K562 (cell line): ENCODE measurements around the gene PRDM16. TPM values are rescaled to one million over a fixed set of nuclear protein-coding genes. Genes with fewer than 3 reads are reported as not detected.

ENCODE experiments used
- ATAC-seq: fragments of 200-7000 bp; cut with Tn5 transposase; 3 replicates; pipeline ENCODE4 v1.9.1; 2020; ENCODE audit warnings: moderate library complexity
- BruUV-seq: library from RNA; stranded (reverse); fragments of 400-500 nt; replicated peaks from 2 replicates; lab custom pipeline; 2021; lab: Mats Ljungman, UMichigan
- CTCF ChIA-PET: fragments of 300-600 bp; formaldehyde crosslinking; extraction: SDS; loops from one replicate; lab custom pipeline; 2021; ENCODE audit warnings: low intra/inter-chr PET ratio; lab: Yijun Ruan, JAX
- POLR2A ChIA-PET: fragments of 300-600, 350-650 bp; sonication (Branson Sonifier 250); formaldehyde crosslinking; extraction: SDS; loops from one replicate; lab custom pipeline; 2021; ENCODE audit warnings: antibody characterized with exemption, inconsistent platforms; lab: Yijun Ruan, JAX
- DNase-seq, 4 experiments: peaks; one replicate each; pipeline versions ENCODE4 v3.0.0 to v3.0.0-alpha.2; 2011 to 2018; ENCODE audit warnings: low spot score in 3 of 4, mixed read lengths in 3 of 4; ENCODE audit errors: extremely low read depth in 1 of 4
- FAIRE-seq: peaks from 2 replicates; lab custom pipeline; 2011; peaks lifted over from hg19 to GRCh38; lab: Jason Lieb, UNC
- H2AFZ ChIP-seq: 2 replicates; pipeline ENCODE4 v1.6.0; 2011; ENCODE audit warnings: low read depth, low read length, control low read depth, inconsistent platforms
- H3K27ac ChIP-seq: fragments of 200-600 bp; 3 replicates; pipeline ENCODE4 v1.8.0; 2011; ENCODE audit warnings: low read depth, mild to moderate bottlenecking, control low read depth, inconsistent platforms, low read length, moderate library complexity, mixed read lengths; ENCODE audit errors: extremely low read depth
- H3K27me3 ChIP-seq, 2 experiments: fragments of 300-600 bp in 1 of 2; 2 replicates in 1 of 2; 3 replicates in 1 of 2; pipeline versions ENCODE4 v1.6.0 to v1.8.0; 2011; ENCODE audit warnings: inconsistent platforms in 2 of 2, low read length in 2 of 2, mild to moderate bottlenecking in 1 of 2, mixed read lengths in 1 of 2, moderate library complexity in 1 of 2; ENCODE audit not compliant: control insufficient read depth in 2 of 2, insufficient read depth in 2 of 2
- H3K36me3 ChIP-seq: fragments of 300-600 bp; 3 replicates; pipeline ENCODE4 v1.8.0; 2011; ENCODE audit warnings: mild to moderate bottlenecking, low read length, inconsistent platforms; ENCODE audit not compliant: control insufficient read depth, insufficient read depth
- H3K4me1 ChIP-seq, 2 experiments: fragments of 200-600 bp in 1 of 2; replicated peaks in 1 of 2; 2 replicates in 1 of 2; 3 replicates in 1 of 2; pipeline versions ENCODE4 v1.5.1 to v1.8.0; 2011; ENCODE audit warnings: inconsistent platforms in 2 of 2, low read length in 2 of 2, mild to moderate bottlenecking in 1 of 2, mixed read lengths in 1 of 2, moderate library complexity in 1 of 2; ENCODE audit not compliant: control insufficient read depth in 2 of 2, insufficient read depth in 2 of 2
- H3K4me2 ChIP-seq: 2 replicates; pipeline ENCODE4 v1.6.1; 2011; ENCODE audit warnings: low read length, control low read depth, inconsistent platforms, mixed read lengths; ENCODE audit not compliant: insufficient read depth
- H3K4me3 ChIP-seq: fragments of 200-600 bp; sonication (generic), shearing (Covaris generic); 2 replicates; pipeline ENCODE4 v1.5.1; 2016; ENCODE audit warnings: control low read depth, inconsistent platforms
- H3K79me2 ChIP-seq: fragments of 200-600 bp; 3 replicates; pipeline ENCODE4 v1.8.0; 2011; ENCODE audit warnings: low read length, inconsistent platforms; ENCODE audit not compliant: control insufficient read depth, insufficient read depth
- H3K9ac ChIP-seq, 2 experiments: 2 replicates each; pipeline versions ENCODE4 v1.6.0 to v1.6.1; 2011; ENCODE audit warnings: low read depth in 2 of 2, low read length in 2 of 2, control low read depth in 1 of 2, inconsistent platforms in 1 of 2, mild to moderate bottlenecking in 1 of 2, mixed read lengths in 1 of 2; ENCODE audit not compliant: insufficient read depth in 1 of 2
- H3K9me1 ChIP-seq: one replicate; pipeline ENCODE4 v1.6.0; 2011; ENCODE audit warnings: inconsistent platforms, mild to moderate bottlenecking, low read length, moderate library complexity; ENCODE audit not compliant: control insufficient read depth, insufficient read depth
- H3K9me3 ChIP-seq: replicated peaks from 2 replicates; pipeline ENCODE4 v1.5.1; 2011; ENCODE audit warnings: low read depth, low read length, inconsistent platforms; ENCODE audit not compliant: control insufficient read depth, insufficient read depth
- H4K20me1 ChIP-seq: replicated peaks from 2 replicates; pipeline ENCODE4 v1.6.1; 2011; ENCODE audit warnings: low read length, inconsistent platforms, mixed read lengths; ENCODE audit not compliant: control insufficient read depth, insufficient read depth
- CBFA2T2 ChIP-seq: fragments of 450-650 bp; conservative IDR thresholded peaks from 2 replicates; pipeline ENCODE4 v1.6.1; 2017; ENCODE audit warnings: mild to moderate bottlenecking
- ELF4 ChIP-seq: fragments of 450-650 bp; formaldehyde crosslinking; IDR thresholded peaks from 2 replicates; pipeline ENCODE4 v1.4.0; 2022; ENCODE audit warnings: missing genetic modification characterization
- FOS ChIP-seq: IDR thresholded peaks from 3 replicates; pipeline ENCODE4 v1.6.1; 2011; ENCODE audit not compliant: insufficient read length; ENCODE audit errors: extremely low read depth
- HDAC2 ChIP-seq: fragments of 450-650 bp; IDR thresholded peaks from 2 replicates; pipeline ENCODE4 v1.6.1; 2016; ENCODE audit warnings: mild to moderate bottlenecking
- HMG20A ChIP-seq: fragments of 450-650 bp; formaldehyde crosslinking; conservative IDR thresholded peaks from 2 replicates; pipeline ENCODE4 v1.4.0; 2020; ENCODE audit warnings: mild to moderate bottlenecking, mixed read lengths
- IRF2 ChIP-seq: sonication (generic); formaldehyde crosslinking; IDR thresholded peaks from 2 replicates; pipeline ENCODE4 v1.8.1; 2022; ENCODE audit warnings: mild to moderate bottlenecking, missing genetic modification reagents
- KAT8 ChIP-seq: fragments of 450-650 bp; IDR thresholded peaks from 2 replicates; pipeline ENCODE4 v1.6.1; 2016; ENCODE audit warnings: low read depth, mild to moderate bottlenecking
- L3MBTL2 ChIP-seq: fragments of 450-650 bp; IDR thresholded peaks from 2 replicates; pipeline ENCODE4 v1.6.1; 2016; ENCODE audit warnings: mild to moderate bottlenecking, moderate library complexity
- MXI1 ChIP-seq: IDR thresholded peaks from 2 replicates; pipeline ENCODE4 v1.6.1; 2011; ENCODE audit warnings: low read depth, mild to moderate bottlenecking, improper control_type of control experiment, low read length
- SRSF9 ChIP-seq: fragments of 200-400 bp; formaldehyde crosslinking; IDR thresholded peaks from 2 replicates; pipeline ENCODE4 v1.6.1; 2017; ENCODE audit warnings: low read depth, low read length, borderline replicate concordance
- XRCC4 ChIP-seq: IDR thresholded peaks from one replicate; pipeline ENCODE4 v1.6.1; 2011; ENCODE audit not compliant: insufficient read depth, insufficient read length; ENCODE audit errors: extremely low read depth
- ZNF584 ChIP-seq: fragments of 200-800 bp; sonication (Bioruptor generic); IDR thresholded peaks from 2 replicates; pipeline ENCODE4 v1.6.1; 2016; ENCODE audit warnings: low read depth, mild to moderate bottlenecking, missing genetic modification characterization, missing compliant biosample characterization
- ZNF699 ChIP-seq: fragments of 250-450 bp; sonication (Bioruptor Pico); IDR thresholded peaks from 2 replicates; pipeline ENCODE4 v1.8.0; 2021; ENCODE audit warnings: mild to moderate bottlenecking, moderate library complexity; ENCODE audit not compliant: insufficient replicate concordance
- WGBS: fragments of 100-300 bp; shearing (Covaris generic); methylation state at CpG from one replicate; pipeline ENCODE4 v1.1.6; 2016; ENCODE audit warnings: low coverage, mixed read lengths; ENCODE audit not compliant: insufficient coverage; ENCODE audit errors: missing lambda C conversion rate; 5-methylcytosine and 5-hydroxymethylcytosine counted together
- in situ Hi-C: fragments of 300-500 bp; cut with MboI; formaldehyde crosslinking; loops from 4 replicates; pipeline ENCODE4 v1.15.0; 2018; ENCODE audit warnings: inconsistent platforms, mixed read lengths
- intact Hi-C: fragments of 100-400 bp; cut with micrococcal nuclease; formaldehyde crosslinking; loops from 2 replicates; pipeline ENCODE4 v1.14.2; 2022
- polyA plus RNA-seq, 8 experiments: library from polyadenylated mRNA; depleted of rRNA in 4 of 8; stranded (reverse) in 5 of 8; unstranded in 3 of 8; fragments of >200 nt; fragmentation: Nextera tagmentation in 2 of 8; fragmentation: Illumina TruSeq in 1 of 8; extraction: Ambion mirVana in 2 of 8; extraction: Trizol in 1 of 8; gene quantifications; 2 replicates each; pipeline versions ENCODE4 v1.2.1 to v1.2.3, GENCODE V29; 2011 to 2014; ENCODE audit warnings: inconsistent platforms in 1 of 8, missing spikeins in 1 of 8
- total RNA-seq, 7 experiments: library from RNA; depleted of rRNA in 6 of 7; stranded (reverse); fragments of >200 nt in 6 of 7; fragmentation: Illumina TruSeq in 2 of 7; extraction: Trizol in 2 of 7; gene quantifications; 2 replicates each; pipeline versions ENCODE4 v1.2.1 to v1.2.3, GENCODE V29; 2011 to 2021; ENCODE audit warnings: low replicate concordance in 1 of 7
- TF ChIP-seq, protein P1 (sequence below), 2 experiments: fragments of 200-800 bp in 1 of 2; sonication (Bioruptor generic) in 1 of 2; sonication (generic) in 1 of 2; formaldehyde crosslinking in 1 of 2; IDR thresholded peaks in 1 of 2; conservative IDR thresholded peaks in 1 of 2; 2 replicates each; pipeline versions ENCODE4 v1.5.0 to v1.6.1; 2016 to 2020; ENCODE audit warnings: missing compliant biosample characterization in 1 of 2, missing genetic modification characterization in 1 of 2, missing genetic modification reagents in 1 of 2

The PRDM16 gene
- total and polyA plus RNA-seq, 9 of the 15 experiments (the other 6 are each of a cell fraction or from before 2014, with no cell fraction given), result 0.10 to 0.27 TPM; not detected in 7

- TF ChIP-seq IRF2 (CRISPR knock-in tag) (no peak), ZNF699 (CRISPR knock-in tag) (no peak)
Observed at GRCh38 chr1:3251807-3252428, 182.9 kb downstream of the PRDM16 start (continued).

- intact Hi-C loops, result no loop called here
- WGBS, result under 1% methylated on average over 15 of the region's 15 CpGs
- no peak for ATAC-seq
- Histone ChIP-seq H3K4me2 (no peak overlapping the region), H3K79me2 (no peaks in the 10 kb centered on the region), H2AFZ (no peak overlapping the region), H3K4me3 (no peak overlapping the region), H3K9me1 (no peaks in the 10 kb centered on the region), H3K27ac (no peak overlapping the region), H3K9me3 (no peaks in the 10 kb centered on the region), H3K27me3 (peaks cover 4 to 24% of the 10 kb centered on the region in 2 experiments; a peak in 3 of 5 replicates), H3K4me1 (peaks cover 0 to 6% of the 10 kb centered on the region in 2 experiments; a peak in 1 of 5 replicates), H3K36me3 (no peaks in the 10 kb centered on the region), H4K20me1 (no peaks in the 10 kb centered on the region)
- no peak for DNase-seq
- FAIRE-seq, result no peak
- POLR2A ChIA-PET, result no interaction called here
- BruUV-seq, result no TSS peak
- TF ChIP-seq ELF4 (CRISPR knock-in tag), result no peak
- TF ChIP-seq, protein P1, sequence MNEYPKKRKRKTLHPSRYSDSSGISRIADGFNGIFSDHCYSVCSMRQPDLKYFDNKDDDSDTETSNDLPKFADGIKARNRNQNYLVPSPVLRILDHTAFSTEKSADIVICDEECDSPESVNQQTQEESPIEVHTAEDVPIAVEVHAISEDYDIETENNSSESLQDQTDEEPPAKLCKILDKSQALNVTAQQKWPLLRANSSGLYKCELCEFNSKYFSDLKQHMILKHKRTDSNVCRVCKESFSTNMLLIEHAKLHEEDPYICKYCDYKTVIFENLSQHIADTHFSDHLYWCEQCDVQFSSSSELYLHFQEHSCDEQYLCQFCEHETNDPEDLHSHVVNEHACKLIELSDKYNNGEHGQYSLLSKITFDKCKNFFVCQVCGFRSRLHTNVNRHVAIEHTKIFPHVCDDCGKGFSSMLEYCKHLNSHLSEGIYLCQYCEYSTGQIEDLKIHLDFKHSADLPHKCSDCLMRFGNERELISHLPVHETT (CRISPR knock-in tag; conservative IDR thresholded peaks at IDR 0.05 in 1 of 2, IDR thresholded peaks at IDR 0.05 in 1 of 2), result no peak
- TF ChIP-seq MXI1, result no peak
- TF ChIP-seq HDAC2, result no peak
- no peak for TF ChIP-seq L3MBTL2
- no peak for TF ChIP-seq SRSF9
- TF ChIP-seq CBFA2T2, result no peak
- TF ChIP-seq KAT8, result no peak
- TF ChIP-seq XRCC4, result no peak
- TF ChIP-seq ZNF584 (CRISPR knock-in tag), result no peak
- no peak for TF ChIP-seq HMG20A (CRISPR knock-in tag)
- TF ChIP-seq FOS, result no peak
- TF ChIP-seq, all 486 proteins: peak for 0
- CTCF ChIA-PET, result no interaction called here
- no peak overlapping the region for H3K9ac ChIP-seq
- in situ Hi-C loops, result no loop called here
Observed at GRCh38 chr1:3255680-3256079, 186.7 kb downstream of the PRDM16 start.
